Mucosa of rectum (tissue), 2 donors: Measurements from ENCODE around the gene P2RY12.

Source experiments
- H3K27ac ChIP-seq, 2 donors: one replicate each; pipeline ENCODE4 v1.7.0; 2013; ENCODE audit warnings: inconsistent platforms in 2 of 2, low read depth in 2 of 2, low read length in 2 of 2
- H3K27me3 ChIP-seq, 2 donors: one replicate each; pipeline ENCODE4 v1.7.0; 2013; ENCODE audit warnings: low read length in 2 of 2; ENCODE audit not compliant: control insufficient read depth in 2 of 2, insufficient read depth in 2 of 2
- H3K36me3 ChIP-seq, 2 donors: one replicate each; pipeline ENCODE4 v1.7.0; 2013; ENCODE audit warnings: low read length in 2 of 2; ENCODE audit not compliant: control insufficient read depth in 2 of 2, insufficient read depth in 2 of 2
- H3K4me1 ChIP-seq, 2 donors: one replicate each; pipeline ENCODE4 v1.7.0; 2013; ENCODE audit warnings: low read length in 2 of 2, mild to moderate bottlenecking in 1 of 2; ENCODE audit not compliant: control insufficient read depth in 2 of 2, insufficient read depth in 2 of 2
- H3K4me3 ChIP-seq, 2 donors: one replicate each; pipeline ENCODE4 v1.7.0; 2013; ENCODE audit warnings: low read length in 2 of 2
- H3K9ac ChIP-seq, 2 donors: one replicate each; pipeline ENCODE4 v1.7.0; 2013; ENCODE audit warnings: low read length in 2 of 2, low read depth in 1 of 2, mild to moderate bottlenecking in 1 of 2
- H3K9me3 ChIP-seq, 2 donors: one replicate each; pipeline ENCODE4 v1.7.0; 2013; ENCODE audit warnings: low read length in 2 of 2; ENCODE audit not compliant: control insufficient read depth in 2 of 2
- donor health status: healthy.
- donor health status: Normal muscosa, but diverticular disease.

P2RY12 gene

GRCh38 chr3:151415289-151415688 is 30.7 kb upstream of the P2RY12 start:
- H3K36me3 ChIP-seq = no peaks in the 10 kb centered on the region
- H3K9ac ChIP-seq = no peak overlapping the region
- no peaks in the 10 kb centered on the region for H3K27me3 ChIP-seq
- no peaks in the 10 kb centered on the region for H3K4me1 ChIP-seq
- H3K27ac ChIP-seq = no peak overlapping the region
- no peak overlapping the region for H3K4me3 ChIP-seq
- H3K9me3 ChIP-seq = no peaks in the 10 kb centered on the region

GRCh38 chr3:151412989-151413388 is 28.4 kb upstream of the P2RY12 start:
- no peaks in the 10 kb centered on the region for H3K9me3 ChIP-seq
- H3K4me1 ChIP-seq = no peaks in the 10 kb centered on the region
- no peak overlapping the region for H3K4me3 ChIP-seq
- H3K27ac ChIP-seq = no peak overlapping the region
- H3K36me3 ChIP-seq = no peaks in the 10 kb centered on the region
- H3K27me3 ChIP-seq = no peaks in the 10 kb centered on the region
- no peak overlapping the region for H3K9ac ChIP-seq

- Histone ChIP-seq H3K27me3 (no peaks in the 10 kb centered on the region), H3K4me1 (no peaks in the 10 kb centered on the region), H3K4me3 (no peak overlapping the region), H3K27ac (no peak overlapping the region), H3K9me3 (no peaks in the 10 kb centered on the region), H3K9ac (no peak overlapping the region), H3K36me3 (no peaks in the 10 kb centered on the region)
Observed at GRCh38 chr3:151410891-151411559, 26.5 kb upstream of the P2RY12 start.

GRCh38 chr3:151407928-151408327 is 23.4 kb upstream of the P2RY12 start:
- no peaks in the 10 kb centered on the region for H3K4me1 ChIP-seq
- H3K9me3 ChIP-seq = no peaks in the 10 kb centered on the region
- H3K9ac ChIP-seq = no peak overlapping the region
- H3K27me3 ChIP-seq = no peaks in the 10 kb centered on the region
- no peaks in the 10 kb centered on the region for H3K36me3 ChIP-seq
- H3K27ac ChIP-seq = no peak overlapping the region
- H3K4me3 ChIP-seq = no peak overlapping the region

- H3K36me3 ChIP-seq = no peaks in the 10 kb centered on the region
- no peak overlapping the region for H3K4me3 ChIP-seq
- no peak overlapping the region for H3K27ac ChIP-seq
- H3K9ac ChIP-seq = no peak overlapping the region
- H3K27me3 ChIP-seq = no peaks in the 10 kb centered on the region
- H3K9me3 ChIP-seq = no peaks in the 10 kb centered on the region
- no peaks in the 10 kb centered on the region for H3K4me1 ChIP-seq
Observed at GRCh38 chr3:151404316-151404715, 19.8 kb upstream of the P2RY12 start.

GRCh38 chr3:151403246-151403645 is 18.7 kb upstream of the P2RY12 start:
- Histone ChIP-seq H3K9ac (no peak overlapping the region), H3K27ac (no peak overlapping the region), H3K27me3 (no peaks in the 10 kb centered on the region), H3K4me1 (no peaks in the 10 kb centered on the region), H3K4me3 (no peak overlapping the region), H3K9me3 (no peaks in the 10 kb centered on the region), H3K36me3 (no peaks in the 10 kb centered on the region)

- Histone ChIP-seq H3K9ac (no peak overlapping the region), H3K4me3 (no peak overlapping the region), H3K27me3 (no peaks in the 10 kb centered on the region), H3K36me3 (no peaks in the 10 kb centered on the region), H3K9me3 (no peaks in the 10 kb centered on the region), H3K27ac (no peak overlapping the region), H3K4me1 (no peaks in the 10 kb centered on the region)
Observed at GRCh38 chr3:151402349-151402748, 17.8 kb upstream of the P2RY12 start.

- no peaks in the 10 kb centered on the region for H3K9me3 ChIP-seq
- no peaks in the 10 kb centered on the region for H3K36me3 ChIP-seq
- no peaks in the 10 kb centered on the region for H3K4me1 ChIP-seq
- no peak overlapping the region for H3K9ac ChIP-seq
- no peak overlapping the region for H3K27ac ChIP-seq
- H3K4me3 ChIP-seq = no peak overlapping the region
- H3K27me3 ChIP-seq = no peaks in the 10 kb centered on the region
Observed at GRCh38 chr3:151400341-151400740, 15.8 kb upstream of the P2RY12 start.

GRCh38 chr3:151398895-151399294 is 14.3 kb upstream of the P2RY12 start:
- Histone ChIP-seq H3K27me3 (no peaks in the 10 kb centered on the region), H3K9me3 (no peaks in the 10 kb centered on the region), H3K4me1 (no peaks in the 10 kb centered on the region), H3K36me3 (no peaks in the 10 kb centered on the region), H3K4me3 (no peak overlapping the region), H3K9ac (no peak overlapping the region), H3K27ac (no peak overlapping the region)

GRCh38 chr3:151395806-151396205 is 11.3 kb upstream of the P2RY12 start:
- H3K4me3 ChIP-seq = no peak overlapping the region
- no peak overlapping the region for H3K27ac ChIP-seq
- no peaks in the 10 kb centered on the region for H3K27me3 ChIP-seq
- H3K9me3 ChIP-seq = no peaks in the 10 kb centered on the region
- no peaks in the 10 kb centered on the region for H3K36me3 ChIP-seq
- H3K4me1 ChIP-seq = no peaks in the 10 kb centered on the region
- no peak overlapping the region for H3K9ac ChIP-seq

GRCh38 chr3:151394611-151395010 is 10.1 kb upstream of the P2RY12 start:
- Histone ChIP-seq H3K36me3 (no peaks in the 10 kb centered on the region), H3K9me3 (no peaks in the 10 kb centered on the region), H3K4me1 (no peaks in the 10 kb centered on the region), H3K27ac (no peak overlapping the region), H3K27me3 (no peaks in the 10 kb centered on the region), H3K9ac (no peak overlapping the region), H3K4me3 (no peak overlapping the region)
